Body of pancreas (tissue), 4 donors: ENCODE measurements around the gene ZBBX. TPM values are rescaled to one million over a fixed set of nuclear protein-coding genes. Genes with fewer than 3 reads are reported as not detected.
A peak's percentile ranks its signal among the peaks of the same experiment; 100 is the strongest.
"Not testable (repeated sequence)": the region's sequence is repeated elsewhere in the genome, so short reads cannot be mapped to it uniquely, and the experiment has no call there.

Experiments used
- ATAC-seq: fragments of 150-250 bp; one replicate; pipeline ENCODE4 v1.9.1; 2016
- DNase-seq, 4 donors: peaks; one replicate each; pipeline ENCODE4 v3.0.0-alpha.2; 2019
- H3K27ac ChIP-seq, 4 donors: fragments of 200-600 bp; sonication (generic); 1 replicate in 3 of 4; 2 replicates in 1 of 4; pipeline versions ENCODE4 v1.5.1 to v1.6.1; 2016 to 2019; ENCODE audit warnings: mild to moderate bottlenecking in 1 of 4, mixed read lengths in 1 of 4, moderate library complexity in 1 of 4
- H3K27me3 ChIP-seq, 2 donors: fragments of 200-600 bp; sonication (generic); one replicate each; pipeline ENCODE4 v1.6.0; 2016; ENCODE audit warnings: mild to moderate bottlenecking in 1 of 2
- H3K36me3 ChIP-seq, 2 donors: fragments of 200-600 bp; sonication (generic); replicated peaks in 1 of 2; 2 replicates each; pipeline ENCODE4 v1.5.1; 2016; ENCODE audit warnings: low read depth in 2 of 2; ENCODE audit not compliant: insufficient read depth in 1 of 2
- H3K4me1 ChIP-seq: fragments of 200-600 bp; sonication (generic); one replicate; pipeline ENCODE4 v1.6.0; 2016
- H3K4me3 ChIP-seq, 2 donors: fragments of 200-600 bp; sonication (generic); 1 replicate in 1 of 2; 2 replicates in 1 of 2; pipeline ENCODE4 v1.5.1; 2016 to 2019
- H3K9me3 ChIP-seq, 3 donors: fragments of 200-600 bp; sonication (generic); 1 replicate in 2 of 3; 2 replicates in 1 of 3; pipeline ENCODE4 v1.5.1; 2016
- POLR2A ChIP-seq, 3 donors: fragments of 450-650 bp; IDR thresholded peaks; one replicate each; pipeline ENCODE4 v1.6.1; 2016; ENCODE audit warnings: antibody characterized with exemption in 3 of 3, mild to moderate bottlenecking in 2 of 3
- WGBS, 2 donors: methylation state at CpG; one replicate each; pipeline ENCODE4 v1.1.5; 2017; 5-methylcytosine and 5-hydroxymethylcytosine counted together
- intact Hi-C: fragments of 100-400 bp; cut with DNase I; formaldehyde crosslinking; loops from one replicate; pipeline ENCODE4 v1.15.1; 2023
- total RNA-seq, 2 donors: library from RNA; depleted of rRNA; stranded (reverse); fragments of >200 nt; gene quantifications; one replicate each; pipeline ENCODE4 v1.1.0, GENCODE V29; 2016
- TF ChIP-seq, protein P1 (sequence below), 7 experiments: fragments of 450-650 bp in 4 of 7; fragments of 200-600 bp in 3 of 7; sonication (generic) in 3 of 7; IDR thresholded peaks; one replicate each; pipeline ENCODE4 v1.5.1; 2016 to 2019; ENCODE audit warnings: antibody characterized with exemption in 7 of 7

ZBBX gene, protein sequence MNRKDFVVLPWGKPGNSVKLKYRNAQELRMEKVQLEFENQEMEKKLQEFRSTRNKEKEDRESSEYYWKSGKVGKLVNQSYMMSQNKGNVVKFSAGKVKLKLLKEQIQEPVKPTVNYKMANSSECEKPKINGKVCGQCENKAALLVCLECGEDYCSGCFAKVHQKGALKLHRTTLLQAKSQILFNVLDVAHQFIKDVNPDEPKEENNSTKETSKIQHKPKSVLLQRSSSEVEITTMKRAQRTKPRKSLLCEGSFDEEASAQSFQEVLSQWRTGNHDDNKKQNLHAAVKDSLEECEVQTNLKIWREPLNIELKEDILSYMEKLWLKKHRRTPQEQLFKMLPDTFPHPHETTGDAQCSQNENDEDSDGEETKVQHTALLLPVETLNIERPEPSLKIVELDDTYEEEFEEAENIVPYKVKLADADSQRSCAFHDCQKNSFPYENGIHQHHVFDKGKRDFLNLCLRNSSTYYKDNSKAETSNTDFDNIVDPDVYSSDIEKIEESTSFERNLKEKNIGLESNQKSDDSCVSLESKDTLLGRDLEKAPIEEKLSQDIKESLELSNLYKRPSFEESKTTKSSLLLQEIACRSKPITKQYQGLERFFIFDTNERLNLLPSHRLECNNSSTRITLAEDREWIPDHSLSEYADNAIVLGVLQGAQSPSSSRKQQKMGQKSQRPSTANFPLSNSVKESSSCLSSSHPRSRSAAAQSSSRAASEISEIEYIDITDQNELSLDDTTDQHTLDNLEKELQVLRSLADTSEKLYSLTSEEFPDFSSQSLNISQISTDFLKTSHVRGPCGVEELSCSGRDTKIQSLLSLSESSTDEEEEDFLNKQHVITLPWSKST
- under 1 TPM in 1 of 2 donors, not detected in 1; 0.26 TPM for total RNA-seq

DNA sequence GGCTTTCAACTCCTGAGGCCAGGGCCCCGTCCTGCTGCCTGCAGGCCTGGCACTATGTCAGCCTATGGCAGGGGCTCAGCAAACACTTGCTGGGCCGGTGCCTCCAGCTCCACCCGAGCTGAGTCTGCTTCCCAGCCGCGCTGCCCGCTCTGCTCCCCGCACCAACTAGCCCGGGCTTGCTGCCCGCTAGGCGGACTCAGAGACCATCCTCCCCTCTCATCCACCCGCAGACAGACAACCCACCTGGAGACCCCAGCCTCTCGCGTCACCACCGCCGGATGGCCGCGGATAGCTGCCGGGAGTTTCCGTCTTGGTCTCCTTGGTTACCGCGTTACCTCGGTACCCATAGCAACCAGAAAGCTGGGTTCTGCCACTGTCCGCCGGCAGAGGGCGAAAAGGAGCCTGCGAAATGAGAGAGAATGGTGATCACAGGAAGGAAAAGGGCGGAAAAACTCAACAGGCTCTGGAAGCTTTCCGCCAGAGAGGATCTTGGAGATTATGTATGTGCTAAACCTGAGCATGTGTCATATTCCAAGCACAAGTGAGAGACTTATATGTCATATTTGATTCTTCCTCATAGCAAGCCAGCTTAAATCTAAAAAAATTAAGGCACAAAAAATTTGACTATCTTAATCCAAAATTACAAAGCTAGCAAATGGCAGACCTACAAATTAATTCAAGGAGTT is at the start of gene ZBBX:
Gene ZBBX, minus strand, starts transcription at position 294 of the 686 bp plus-strand sequence. CDS start 7,396 bp downstream, outside the sequence.
- no peaks in the 10 kb centered on the region for H3K27me3 ChIP-seq
- peak within 1 kb of the TSS in 1 of 2 donors; percentile 13 for H3K4me3 ChIP-seq
- ATAC-seq, result peak; percentile 99
- H3K27ac ChIP-seq, result no peak within 1 kb of the TSS
- peak; percentile 89 to 94 (median 93) for DNase-seq
- no peaks in the 10 kb centered on the region for H3K36me3 ChIP-seq
- TF ChIP-seq, protein P1, sequence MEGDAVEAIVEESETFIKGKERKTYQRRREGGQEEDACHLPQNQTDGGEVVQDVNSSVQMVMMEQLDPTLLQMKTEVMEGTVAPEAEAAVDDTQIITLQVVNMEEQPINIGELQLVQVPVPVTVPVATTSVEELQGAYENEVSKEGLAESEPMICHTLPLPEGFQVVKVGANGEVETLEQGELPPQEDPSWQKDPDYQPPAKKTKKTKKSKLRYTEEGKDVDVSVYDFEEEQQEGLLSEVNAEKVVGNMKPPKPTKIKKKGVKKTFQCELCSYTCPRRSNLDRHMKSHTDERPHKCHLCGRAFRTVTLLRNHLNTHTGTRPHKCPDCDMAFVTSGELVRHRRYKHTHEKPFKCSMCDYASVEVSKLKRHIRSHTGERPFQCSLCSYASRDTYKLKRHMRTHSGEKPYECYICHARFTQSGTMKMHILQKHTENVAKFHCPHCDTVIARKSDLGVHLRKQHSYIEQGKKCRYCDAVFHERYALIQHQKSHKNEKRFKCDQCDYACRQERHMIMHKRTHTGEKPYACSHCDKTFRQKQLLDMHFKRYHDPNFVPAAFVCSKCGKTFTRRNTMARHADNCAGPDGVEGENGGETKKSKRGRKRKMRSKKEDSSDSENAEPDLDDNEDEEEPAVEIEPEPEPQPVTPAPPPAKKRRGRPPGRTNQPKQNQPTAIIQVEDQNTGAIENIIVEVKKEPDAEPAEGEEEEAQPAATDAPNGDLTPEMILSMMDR (IDR thresholded peaks at IDR 0.05), result peak; percentile 78 to 97 (median 96)
- no peak for TF ChIP-seq POLR2A (IDR thresholded peaks at IDR 0.05)
- WGBS, 2 donors, result 1% methylated on average over 28 of the region's 28 CpGs
- no peaks in the 10 kb centered on the region for H3K4me1 ChIP-seq
- no peaks in the 10 kb centered on the region for H3K9me3 ChIP-seq
- intact Hi-C loops, result no loop called here

DNA sequence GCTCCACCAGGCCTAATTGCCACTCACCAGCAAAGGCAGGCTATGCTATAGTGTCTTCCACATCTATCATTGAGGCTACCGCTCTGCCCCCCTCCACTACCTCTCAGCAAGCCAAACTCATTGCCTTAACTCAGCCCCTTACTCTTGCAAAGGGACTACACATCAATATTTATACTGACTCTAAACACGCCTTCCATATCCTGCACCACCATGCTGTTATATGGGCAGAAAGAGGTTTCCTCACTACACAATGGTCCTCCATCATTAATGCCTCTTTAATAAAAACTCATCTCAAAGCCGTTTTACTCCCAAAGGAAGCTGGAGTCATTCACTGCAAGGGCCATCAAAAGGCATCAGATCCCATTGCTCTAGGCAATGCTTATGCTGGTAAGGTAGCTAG is 46.9 kb upstream of the ZBBX start:
- H3K4me3 ChIP-seq, H3K27ac ChIP-seq, ATAC-seq: not testable (repeated sequence)

DNA sequence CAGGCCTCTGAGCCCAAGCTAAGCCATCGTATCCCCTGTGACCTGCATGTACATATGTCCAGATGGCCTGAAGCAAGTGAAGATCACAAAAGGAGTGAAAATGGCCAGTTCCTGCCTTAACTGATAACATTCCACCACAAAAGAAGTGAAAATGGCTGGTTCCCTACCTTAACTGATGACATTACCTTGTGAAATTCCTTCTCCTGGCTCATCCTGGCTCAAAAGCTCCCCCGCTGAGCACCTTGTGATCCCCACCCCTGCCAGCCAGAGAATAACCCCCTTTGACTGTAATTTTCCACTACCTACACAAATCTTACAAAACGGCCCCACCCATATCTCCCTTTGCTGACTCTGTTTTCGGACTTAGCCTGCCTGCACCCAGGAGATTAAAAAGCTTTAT is 42.3 kb upstream of the ZBBX start:
- intact Hi-C loops, H3K4me3 ChIP-seq, H3K9me3 ChIP-seq, H3K27me3 ChIP-seq, H3K4me1 ChIP-seq, H3K36me3 ChIP-seq, DNase-seq, ATAC-seq, H3K27ac ChIP-seq: not testable (repeated sequence)
- 85 to 86% methylated on average over 4 of the region's 4 CpGs for WGBS, 2 donors

More for the DNA sequence above, 46.9 kb upstream of the ZBBX start:
- H3K9me3 ChIP-seq, DNase-seq, H3K27me3 ChIP-seq, intact Hi-C loops, H3K4me1 ChIP-seq, H3K36me3 ChIP-seq: not testable (repeated sequence)
- 88 to 93% methylated on average over 3 of the region's 3 CpGs for WGBS, 2 donors

DNA sequence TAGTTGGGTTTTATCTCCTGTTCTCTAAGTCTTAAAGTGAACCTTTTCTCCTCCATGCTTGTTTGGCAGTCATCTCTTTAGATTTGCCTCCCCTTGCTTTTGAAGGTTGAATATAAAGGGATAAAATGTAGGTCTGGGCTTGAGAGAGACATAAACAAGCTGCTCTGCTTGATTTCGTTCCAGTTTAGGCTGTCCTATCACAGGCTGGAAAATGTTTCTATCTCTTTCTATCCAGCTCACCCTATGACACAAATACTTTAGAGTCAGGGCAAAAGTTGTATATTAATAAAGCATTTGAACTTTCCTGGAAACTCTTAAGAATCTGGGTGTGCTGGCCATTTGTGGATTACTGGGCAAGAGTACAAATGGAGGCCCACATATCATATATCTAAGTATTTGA is 29.5 kb upstream of the ZBBX start:
- no peak for ATAC-seq
- TF ChIP-seq, protein P1 (IDR thresholded peaks at IDR 0.05), result no peak
- TF ChIP-seq POLR2A (IDR thresholded peaks at IDR 0.05), result no peak
- Histone ChIP-seq H3K9me3 (no peaks in the 10 kb centered on the region), H3K4me1 (no peaks in the 10 kb centered on the region), H3K36me3 (no peaks in the 10 kb centered on the region), H3K4me3 (no peak overlapping the region), H3K27me3 (no peaks in the 10 kb centered on the region), H3K27ac (no peak overlapping the region)
- WGBS, 2 donors, result 77 to 88% methylated on average over 1 of the region's 1 CpG
- intact Hi-C loops, result loop anchor here (10.0 kb wide), 1 partner anchor 285 kb away; no protein-coding TSS in a partner anchor
- no peak for DNase-seq

DNA sequence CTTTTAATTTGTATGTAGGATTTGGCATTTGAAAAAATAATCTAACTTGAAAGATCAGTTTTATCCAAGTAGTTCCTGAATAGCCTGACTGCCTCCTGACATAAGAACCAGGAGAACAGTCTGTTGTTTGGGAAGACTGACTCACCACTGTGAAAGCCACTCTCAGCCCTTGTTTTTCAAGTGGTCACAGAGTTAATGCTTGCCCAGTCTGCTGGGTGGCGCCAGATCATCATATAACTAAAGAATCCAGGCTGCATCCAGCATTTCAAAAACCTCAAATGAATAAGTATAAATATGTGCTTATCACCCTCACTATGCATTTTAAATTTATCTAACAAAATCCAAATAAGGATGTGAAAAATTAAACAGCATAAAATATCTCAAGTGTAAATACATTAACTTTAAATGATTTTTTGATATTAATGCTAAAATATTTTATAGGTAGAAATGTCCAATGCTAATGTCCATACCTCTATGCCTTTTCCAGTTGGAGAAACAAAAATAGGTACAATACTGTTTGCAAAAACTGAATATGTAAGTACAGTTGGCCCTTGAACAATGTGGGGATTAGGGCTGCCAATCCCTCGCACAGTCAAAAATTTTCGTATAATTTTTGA is 26.9 kb upstream of the ZBBX start:
- H3K27me3 ChIP-seq, result no peaks in the 10 kb centered on the region
- H3K9me3 ChIP-seq, result no peaks in the 10 kb centered on the region
- H3K27ac ChIP-seq, result peak overlapping the region in 1 of 4 donors; percentile 32
- DNase-seq (peak; percentile 70 to 85 (median 80)), ATAC-seq (peak; percentile 96)
- H3K36me3 ChIP-seq, result no peaks in the 10 kb centered on the region
- no peak for TF ChIP-seq POLR2A (IDR thresholded peaks at IDR 0.05)
- TF ChIP-seq, protein P1 (IDR thresholded peaks at IDR 0.05), result peak; percentile 21 to 89 (median 80)
- no peak overlapping the region for H3K4me3 ChIP-seq
- intact Hi-C loops, result loop anchor here (10.0 kb wide), 1 partner anchor 288 kb away; no protein-coding TSS in a partner anchor
- H3K4me1 ChIP-seq, result no peaks in the 10 kb centered on the region
- WGBS, 2 donors, result 66 to 68% methylated on average over 3 of the region's 3 CpGs
